SK-N-SH treated with all-trans-retinoic acid at 6 μM for 48 hours (cell line): ENCODE data around the gene TMEM51.
A peak's percentile ranks its signal among the peaks of the same experiment; 100 is the strongest.

Experiments
- ATAC-seq: fragments of 200-7000 bp; cut with Tn5 transposase; 3 replicates; pipeline ENCODE4 v1.9.1; 2020; ENCODE audit warnings: mild to moderate bottlenecking, moderate library complexity
- CSDC2 ChIP-seq: fragments of 250-450 bp; sonication (Bioruptor Pico); IDR thresholded peaks from 2 replicates; pipeline ENCODE4 v1.5.0; 2020; ENCODE audit warnings: mild to moderate bottlenecking, moderate library complexity
- ESRRG ChIP-seq: fragments of 250-450 bp; sonication (Bioruptor Pico); IDR thresholded peaks from 2 replicates; pipeline ENCODE4 v1.6.1; 2021; ENCODE audit warnings: mild to moderate bottlenecking
- GLIS3 ChIP-seq: fragments of 250-450 bp; sonication (Bioruptor Pico); IDR thresholded peaks from 2 replicates; pipeline ENCODE4 v1.5.0; 2020; ENCODE audit warnings: mild to moderate bottlenecking, moderate library complexity
- ISL1 ChIP-seq: fragments of 250-450 bp; sonication (Bioruptor Pico); IDR thresholded peaks from 2 replicates; pipeline ENCODE4 v2.1.2; 2022; ENCODE audit warnings: mild to moderate bottlenecking, moderate library complexity
- OSR1 ChIP-seq: fragments of 250-450 bp; sonication (Bioruptor Pico); IDR thresholded peaks from 2 replicates; pipeline ENCODE4 v1.8.0; 2022; ENCODE audit warnings: moderate library complexity, mild to moderate bottlenecking, inconsistent platforms
- PATZ1 ChIP-seq: fragments of 250-450 bp; sonication (Bioruptor Pico); IDR thresholded peaks from 2 replicates; pipeline ENCODE4 v1.8.0; 2020; ENCODE audit warnings: mild to moderate bottlenecking, moderate library complexity, borderline replicate concordance
- PPARA ChIP-seq: fragments of 250-450 bp; sonication (Bioruptor Pico); IDR thresholded peaks from 2 replicates; pipeline ENCODE4 v1.5.0; 2020; ENCODE audit warnings: mild to moderate bottlenecking, borderline replicate concordance
- SNAI2 ChIP-seq: fragments of 250-450 bp; sonication (Bioruptor Pico); IDR thresholded peaks from 2 replicates; pipeline ENCODE4 v1.5.0; 2020; ENCODE audit warnings: mild to moderate bottlenecking, moderate library complexity
- TOX ChIP-seq: fragments of 250-450 bp; sonication (Bioruptor Pico); IDR thresholded peaks from 2 replicates; pipeline ENCODE4 v1.8.0; 2021; ENCODE audit warnings: mild to moderate bottlenecking, moderate library complexity, borderline replicate concordance
- TSHZ2 ChIP-seq: fragments of 250-450 bp; sonication (Bioruptor Pico); IDR thresholded peaks from 2 replicates; pipeline ENCODE4 v1.5.0; 2020; ENCODE audit warnings: mild to moderate bottlenecking, moderate library complexity
- ZC3H10 ChIP-seq: fragments of 250-450 bp; sonication (Bioruptor Pico); IDR thresholded peaks from 2 replicates; pipeline ENCODE4 v1.5.1; 2021; ENCODE audit warnings: mild to moderate bottlenecking, moderate library complexity
- ZFP3 ChIP-seq: fragments of 250-450 bp; sonication (Bioruptor Pico); IDR thresholded peaks from 2 replicates; pipeline ENCODE4 v1.5.0; 2020; ENCODE audit warnings: mild to moderate bottlenecking, moderate library complexity
- ZFP30 ChIP-seq: fragments of 450-650 bp; formaldehyde crosslinking; IDR thresholded peaks from 2 replicates; pipeline ENCODE4 v1.5.0; 2022; ENCODE audit warnings: mild to moderate bottlenecking, moderate library complexity
- ZNF565 ChIP-seq: fragments of 450-650 bp; formaldehyde crosslinking; conservative IDR thresholded peaks from 2 replicates; pipeline ENCODE4 v1.5.0; 2020; ENCODE audit warnings: low read depth, mild to moderate bottlenecking, moderate library complexity
- ZNF8 ChIP-seq: fragments of 450-650 bp; formaldehyde crosslinking; IDR thresholded peaks from 2 replicates; pipeline ENCODE4 v1.5.0; 2020; ENCODE audit warnings: mild to moderate bottlenecking, moderate library complexity
- TF ChIP-seq, protein P1 (sequence below): fragments of 250-450 bp; sonication (Bioruptor Pico); IDR thresholded peaks from 2 replicates; pipeline ENCODE4 v1.5.1; 2020; ENCODE audit warnings: low read depth, mild to moderate bottlenecking, moderate library complexity
- TF ChIP-seq, protein P2 (sequence below): fragments of 250-450 bp; sonication (Bioruptor Pico); IDR thresholded peaks from 2 replicates; pipeline ENCODE4 v1.5.1; 2021; ENCODE audit warnings: mild to moderate bottlenecking, moderate library complexity

The TMEM51 gene

DNA sequence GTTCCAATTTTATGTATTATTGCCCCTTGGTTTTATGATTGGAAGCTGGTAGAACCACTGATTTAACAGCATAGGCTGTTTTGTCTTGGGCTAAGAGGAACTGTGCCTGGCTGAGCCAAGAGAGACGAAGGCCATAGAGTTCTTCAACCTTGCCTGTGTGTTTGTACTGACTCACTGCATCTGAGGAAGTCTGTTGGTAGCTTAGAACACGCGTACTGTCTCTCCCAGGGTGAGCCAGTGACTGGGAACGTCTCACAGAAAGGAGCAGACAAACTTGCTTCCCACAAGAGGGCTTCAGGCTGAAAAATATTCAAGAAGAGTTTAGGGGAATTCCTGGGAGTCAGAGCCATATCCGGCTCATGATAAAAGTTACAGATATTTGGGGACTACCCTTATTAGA is 14.9 kb downstream of the TMEM51 start:
- no peak for TF ChIP-seq ISL1
- no peak for TF ChIP-seq GLIS3 (CRISPR knock-in tag)
- TF ChIP-seq ZNF8 (CRISPR knock-in tag): no peak
- no peak for TF ChIP-seq OSR1 (CRISPR knock-in tag)
- TF ChIP-seq TOX: no peak
- TF ChIP-seq, protein P1, sequence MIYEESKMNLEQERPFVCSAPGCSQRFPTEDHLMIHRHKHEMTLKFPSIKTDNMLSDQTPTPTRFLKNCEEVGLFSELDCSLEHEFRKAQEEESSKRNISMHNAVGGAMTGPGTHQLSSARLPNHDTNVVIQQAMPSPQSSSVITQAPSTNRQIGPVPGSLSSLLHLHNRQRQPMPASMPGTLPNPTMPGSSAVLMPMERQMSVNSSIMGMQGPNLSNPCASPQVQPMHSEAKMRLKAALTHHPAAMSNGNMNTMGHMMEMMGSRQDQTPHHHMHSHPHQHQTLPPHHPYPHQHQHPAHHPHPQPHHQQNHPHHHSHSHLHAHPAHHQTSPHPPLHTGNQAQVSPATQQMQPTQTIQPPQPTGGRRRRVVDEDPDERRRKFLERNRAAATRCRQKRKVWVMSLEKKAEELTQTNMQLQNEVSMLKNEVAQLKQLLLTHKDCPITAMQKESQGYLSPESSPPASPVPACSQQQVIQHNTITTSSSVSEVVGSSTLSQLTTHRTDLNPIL (CRISPR knock-in tag): no peak
- no peak for TF ChIP-seq TSHZ2
- TF ChIP-seq ESRRG (CRISPR knock-in tag): no peak
- TF ChIP-seq ZNF565 (CRISPR knock-in tag): no peak
- TF ChIP-seq PATZ1 (CRISPR knock-in tag): no peak
- TF ChIP-seq CSDC2 (CRISPR knock-in tag): no peak
- TF ChIP-seq ZC3H10 (CRISPR knock-in tag): no peak
- no peak for TF ChIP-seq ZFP3 (CRISPR knock-in tag)
- peak; percentile 83 for ATAC-seq

DNA sequence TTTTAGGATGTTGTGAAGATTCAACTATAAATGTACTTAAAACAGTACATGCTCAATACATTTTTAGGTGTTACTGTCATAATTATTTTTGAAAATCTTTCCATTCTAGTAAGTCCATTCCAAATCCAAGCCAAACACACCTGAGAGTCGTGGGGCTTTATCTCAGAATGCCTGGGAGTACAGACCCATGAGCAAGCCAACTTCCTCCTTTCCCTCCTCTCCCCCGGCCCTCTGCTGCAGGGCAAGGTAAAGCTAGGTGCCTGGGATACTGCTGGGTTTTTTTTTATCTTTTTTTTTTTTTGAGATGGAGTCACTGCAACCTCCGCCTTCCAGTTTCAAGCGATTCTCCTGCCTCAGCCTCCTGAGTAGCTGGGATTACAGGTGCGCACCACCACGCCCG is 16.5 kb downstream of the TMEM51 start:
- ATAC-seq: no peak
- TF ChIP-seq ZFP30 (CRISPR knock-in tag): no peak
- no peak for TF ChIP-seq ZC3H10 (CRISPR knock-in tag)
- no peak for TF ChIP-seq SNAI2 (CRISPR knock-in tag)

DNA sequence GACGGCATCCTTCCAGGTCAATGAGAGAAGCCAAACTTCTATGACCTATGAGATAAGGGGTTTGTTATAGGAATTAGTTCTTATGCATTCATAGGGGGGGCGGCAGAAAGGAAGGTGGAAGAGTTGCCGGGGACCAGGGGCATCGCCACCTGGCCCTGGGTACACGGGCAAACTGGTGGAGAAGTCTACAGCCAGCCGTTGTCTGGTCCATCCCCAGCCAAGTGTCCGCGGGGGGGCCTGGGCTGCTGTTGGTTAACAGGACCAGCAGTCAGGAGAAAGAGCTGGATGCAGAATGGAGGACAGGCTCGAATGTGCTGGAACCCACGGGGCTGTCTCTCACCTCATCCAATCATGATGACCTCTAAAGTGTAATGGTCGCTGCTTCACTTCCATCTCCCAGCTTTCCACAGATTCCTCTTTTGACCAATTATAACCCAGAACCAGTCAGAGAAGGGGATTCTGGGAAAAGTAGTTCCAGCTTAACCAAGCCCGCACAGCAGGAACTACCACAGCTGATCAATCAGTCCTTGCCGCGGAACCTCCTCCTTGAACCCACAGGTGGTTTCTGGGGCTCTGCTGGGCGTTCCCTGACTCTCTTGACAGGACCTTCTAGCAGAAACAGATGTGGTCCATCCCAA is 17.8 kb downstream of the TMEM51 start:
- ATAC-seq: peak; percentile 37; the same call in 2 of the 3 replicates
- no peak for TF ChIP-seq GLIS3 (CRISPR knock-in tag)

DNA sequence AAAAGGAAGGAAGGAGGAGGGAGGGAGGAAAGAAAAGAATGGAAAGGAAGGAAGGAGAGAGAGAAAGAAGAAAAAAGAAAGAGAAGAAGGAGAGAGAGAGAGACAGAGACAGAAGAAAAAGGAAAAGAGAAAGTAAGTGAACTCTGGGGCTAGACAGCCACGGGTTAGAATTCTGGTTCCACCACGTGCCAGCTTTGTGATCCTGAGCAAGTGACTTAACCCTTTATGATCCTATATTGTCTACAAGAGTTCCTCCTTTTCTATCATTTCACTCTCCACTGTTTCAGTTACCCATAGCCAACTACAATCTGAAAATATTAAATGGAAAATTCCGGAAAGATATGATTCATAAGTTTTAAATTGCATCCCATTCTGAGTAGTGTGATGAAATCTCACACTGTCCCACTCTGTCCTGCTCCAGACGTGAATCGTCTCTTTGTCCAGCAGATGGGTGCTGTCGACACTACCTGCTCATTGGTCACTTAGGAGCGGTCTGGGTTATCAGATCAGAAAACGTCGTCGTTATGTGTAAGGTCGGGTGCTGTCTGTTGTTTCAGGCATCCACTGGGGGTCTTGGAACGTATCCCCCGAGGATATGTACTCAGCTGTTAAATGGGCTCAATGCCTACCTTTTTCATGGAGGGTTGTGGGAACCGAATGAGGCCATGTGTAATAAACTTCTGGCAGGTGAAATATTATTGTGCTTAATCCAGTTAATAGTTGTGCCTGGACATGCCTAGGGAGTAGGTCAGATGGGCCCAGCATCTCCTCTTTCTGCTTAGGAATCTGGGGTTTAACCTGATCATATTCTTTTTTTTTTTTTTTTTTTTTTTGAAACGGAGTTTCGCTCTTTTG is 19.1 kb downstream of the TMEM51 start:
- TF ChIP-seq, protein P2, sequence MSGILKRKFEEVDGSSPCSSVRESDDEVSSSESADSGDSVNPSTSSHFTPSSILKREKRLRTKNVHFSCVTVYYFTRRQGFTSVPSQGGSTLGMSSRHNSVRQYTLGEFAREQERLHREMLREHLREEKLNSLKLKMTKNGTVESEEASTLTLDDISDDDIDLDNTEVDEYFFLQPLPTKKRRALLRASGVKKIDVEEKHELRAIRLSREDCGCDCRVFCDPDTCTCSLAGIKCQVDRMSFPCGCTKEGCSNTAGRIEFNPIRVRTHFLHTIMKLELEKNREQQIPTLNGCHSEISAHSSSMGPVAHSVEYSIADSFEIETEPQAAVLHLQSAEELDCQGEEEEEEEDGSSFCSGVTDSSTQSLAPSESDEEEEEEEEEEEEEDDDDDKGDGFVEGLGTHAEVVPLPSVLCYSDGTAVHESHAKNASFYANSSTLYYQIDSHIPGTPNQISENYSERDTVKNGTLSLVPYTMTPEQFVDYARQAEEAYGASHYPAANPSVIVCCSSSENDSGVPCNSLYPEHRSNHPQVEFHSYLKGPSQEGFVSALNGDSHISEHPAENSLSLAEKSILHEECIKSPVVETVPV (CRISPR knock-in tag): no peak
- no peak for TF ChIP-seq ESRRG (CRISPR knock-in tag)
- no peak for TF ChIP-seq CSDC2 (CRISPR knock-in tag)
- TF ChIP-seq TSHZ2: no peak
- TF ChIP-seq OSR1 (CRISPR knock-in tag): no peak
- no peak for TF ChIP-seq TOX
- TF ChIP-seq ZFP30 (CRISPR knock-in tag): no peak
- no peak for TF ChIP-seq PPARA (CRISPR knock-in tag)
- no peak for TF ChIP-seq PATZ1 (CRISPR knock-in tag)
- TF ChIP-seq ZFP3 (CRISPR knock-in tag): no peak
- no peak for TF ChIP-seq ISL1

More for the DNA sequence above, 19.1 kb downstream of the TMEM51 start:
- peak; percentile 41; the same call in 2 of the 3 replicates for ATAC-seq
